MM.1S (cell line): Measurements from ENCODE around the gene SWAP70.

Experiments used
- DNase-seq: peaks from one replicate; pipeline ENCODE4 v3.0.0-alpha.2; 2015
- H2AFZ ChIP-seq: fragments of 300-600 bp; sonication (generic); 2 replicates; pipeline ENCODE4 v1.6.0; 2016; ENCODE audit warnings: antibody characterized with exemption, low read length
- H3F3A ChIP-seq: fragments of 300-600 bp; sonication (generic); 2 replicates; pipeline ENCODE4 v1.6.1; 2016; ENCODE audit warnings: mild to moderate bottlenecking, antibody characterized with exemption, low read length, moderate library complexity, mixed read lengths; ENCODE audit not compliant: insufficient read depth
- H3K27ac ChIP-seq: fragments of 300-600 bp; sonication (generic); 2 replicates; pipeline ENCODE4 v1.5.1; 2016; ENCODE audit warnings: mild to moderate bottlenecking, low read length
- H3K27me3 ChIP-seq: fragments of 300-600 bp; sonication (generic); replicated peaks from 2 replicates; pipeline ENCODE4 v1.6.0; 2016; ENCODE audit warnings: low read length; ENCODE audit not compliant: insufficient read depth
- H3K36me3 ChIP-seq: fragments of 300-600 bp; sonication (generic); replicated peaks from 2 replicates; pipeline ENCODE4 v1.6.1; 2016; ENCODE audit warnings: mild to moderate bottlenecking, low read length, mixed read lengths; ENCODE audit not compliant: insufficient read depth
- H3K4me1 ChIP-seq: fragments of 300-600 bp; sonication (generic); 2 replicates; pipeline ENCODE4 v1.6.1; 2016; ENCODE audit warnings: low read length, mixed read lengths
- H3K4me2 ChIP-seq: fragments of 300-600 bp; sonication (generic); 2 replicates; pipeline ENCODE4 v1.6.0; 2016; ENCODE audit warnings: low read depth, low read length
- H3K4me3 ChIP-seq: fragments of 300-600 bp; sonication (generic); 2 replicates; pipeline ENCODE4 v1.5.1; 2016; ENCODE audit warnings: low read length, mixed read lengths
- H3K79me2 ChIP-seq: fragments of 300-600 bp; sonication (generic); 2 replicates; pipeline ENCODE4 v1.6.1; 2016; ENCODE audit warnings: mixed run types, low read length, mixed read lengths
- H3K9ac ChIP-seq: fragments of 300-600 bp; sonication (generic); 2 replicates; pipeline ENCODE4 v1.6.1; 2016; ENCODE audit warnings: low read length, mixed read lengths
- H3K9me2 ChIP-seq: fragments of 300-600 bp; sonication (generic); replicated peaks from 2 replicates; pipeline ENCODE4 v1.6.1; 2016; ENCODE audit warnings: mild to moderate bottlenecking, low read length, mixed read lengths; ENCODE audit not compliant: insufficient read depth
- H3K9me3 ChIP-seq: fragments of 300-600 bp; sonication (generic); replicated peaks from 2 replicates; pipeline ENCODE4 v1.6.1; 2016; ENCODE audit warnings: mild to moderate bottlenecking, low read length, mixed read lengths; ENCODE audit not compliant: insufficient read depth
- H4K20me1 ChIP-seq: fragments of 300-600 bp; sonication (generic); 2 replicates; pipeline ENCODE4 v1.6.1; 2016; ENCODE audit warnings: mild to moderate bottlenecking, low read length, moderate library complexity, mixed read lengths; ENCODE audit not compliant: insufficient read depth
- CTCF ChIP-seq: fragments of 300-600 bp; sonication (generic); IDR thresholded peaks from 2 replicates; pipeline ENCODE4 v1.5.1; 2016; ENCODE audit warnings: antibody characterized with exemption, low read length, mixed read lengths
- EZH2 ChIP-seq: fragments of 300-600 bp; sonication (generic); optimal IDR thresholded peaks from 2 replicates; pipeline ENCODE3; 2017; ENCODE audit warnings: low read depth, mild to moderate bottlenecking, antibody characterized with exemption, low read length, mixed read lengths
- EZH2phosphoT487 ChIP-seq: fragments of 300-600 bp; sonication (generic); IDR thresholded peaks from 2 replicates; pipeline ENCODE4 v1.6.1; 2018; ENCODE audit warnings: antibody characterized with exemption, low read length

SWAP70 gene

GRCh38 chr11:9708544-9708943 is 44.7 kb downstream of the SWAP70 start:
- H3K4me1 ChIP-seq = no peaks in the 10 kb centered on the region
- no peaks in the 10 kb centered on the region for H4K20me1 ChIP-seq
- H3K27ac ChIP-seq = no peak overlapping the region
- no peaks in the 10 kb centered on the region for H3K9me3 ChIP-seq
- no peak overlapping the region for H3K4me3 ChIP-seq
- H3K4me2 ChIP-seq = no peak overlapping the region
- H3K27me3 ChIP-seq = no peaks in the 10 kb centered on the region
- no peaks in the 10 kb centered on the region for H3K9me2 ChIP-seq
- H3K9ac ChIP-seq = no peak overlapping the region
- H2AFZ ChIP-seq = no peak overlapping the region
- H3K79me2 ChIP-seq = no peaks in the 10 kb centered on the region
- H3F3A ChIP-seq = no peaks in the 10 kb centered on the region
- H3K36me3 ChIP-seq = no peaks in the 10 kb centered on the region
- no peak for DNase-seq
- no peak for TF ChIP-seq EZH2
- TF ChIP-seq EZH2phosphoT487 = no peak
- TF ChIP-seq CTCF = no peak

- Histone ChIP-seq H3K27ac (no peak overlapping the region), H2AFZ (no peak overlapping the region), H3K9me2 (no peaks in the 10 kb centered on the region), H3K9me3 (no peaks in the 10 kb centered on the region), H3K79me2 (no peaks in the 10 kb centered on the region), H3K36me3 (no peaks in the 10 kb centered on the region), H3K4me2 (no peak overlapping the region), H3K4me3 (no peak overlapping the region), H3F3A (no peaks in the 10 kb centered on the region), H3K9ac (no peak overlapping the region), H4K20me1 (no peaks in the 10 kb centered on the region), H3K27me3 (no peaks in the 10 kb centered on the region), H3K4me1 (no peaks in the 10 kb centered on the region)
- TF ChIP-seq CTCF = no peak
- no peak for TF ChIP-seq EZH2
- no peak for TF ChIP-seq EZH2phosphoT487
- DNase-seq = no peak
Observed at GRCh38 chr11:9710223-9710622, 46.3 kb downstream of the SWAP70 start.

- H3K36me3 ChIP-seq = no peaks in the 10 kb centered on the region
- H3K79me2 ChIP-seq = no peaks in the 10 kb centered on the region
- H3F3A ChIP-seq = no peaks in the 10 kb centered on the region
- H3K27me3 ChIP-seq = no peaks in the 10 kb centered on the region
- H3K4me3 ChIP-seq = no peak overlapping the region
- no peaks in the 10 kb centered on the region for H3K4me1 ChIP-seq
- H3K27ac ChIP-seq = no peak overlapping the region
- TF ChIP-seq EZH2phosphoT487 = no peak
- TF ChIP-seq CTCF = no peak
- TF ChIP-seq EZH2 = no peak
- no peak overlapping the region for H2AFZ ChIP-seq
- DNase-seq = no peak
- no peak overlapping the region for H3K4me2 ChIP-seq
- no peaks in the 10 kb centered on the region for H4K20me1 ChIP-seq
- H3K9me2 ChIP-seq = no peaks in the 10 kb centered on the region
- H3K9ac ChIP-seq = no peak overlapping the region
- no peaks in the 10 kb centered on the region for H3K9me3 ChIP-seq
Observed at GRCh38 chr11:9710852-9711251, 47.0 kb downstream of the SWAP70 start.
